ENCODE results near the gene TACR2. TPM values are rescaled to one million over a fixed set of nuclear protein-coding genes. Genes with fewer than 3 reads are reported as not detected.

The TACR2 gene
- total RNA-seq, 1 experiment from 2014 or later: 0.29 TPM

GRCh38 chr10:69403519-69403918, 13.2 kb downstream of the TACR2 start:
- peak; percentile 64 for DNase-seq (ENCODE audit: low read depth)

DNA sequence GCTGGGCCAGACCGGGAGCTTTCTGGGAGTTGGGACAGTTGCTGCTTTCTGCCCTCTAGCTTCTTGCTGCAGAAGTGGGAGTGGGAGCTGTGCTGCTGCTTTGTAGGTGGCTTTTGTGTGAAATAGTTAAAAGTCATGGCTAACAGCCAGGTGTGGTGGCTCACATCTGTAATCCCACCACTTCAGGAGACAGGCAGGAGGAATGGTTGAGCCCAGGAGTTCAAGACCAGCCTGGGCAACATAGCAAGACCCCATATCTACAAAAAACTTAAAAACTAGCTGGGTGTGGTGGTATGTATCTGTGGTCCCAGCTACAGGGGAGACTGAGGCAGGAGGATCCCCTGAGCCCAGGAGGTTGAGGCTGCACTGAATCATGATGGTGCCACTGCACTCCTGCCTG, 13.7 kb downstream of the TACR2 start:
- no peak for DNase-seq (ENCODE audit: low read depth)

DNA sequence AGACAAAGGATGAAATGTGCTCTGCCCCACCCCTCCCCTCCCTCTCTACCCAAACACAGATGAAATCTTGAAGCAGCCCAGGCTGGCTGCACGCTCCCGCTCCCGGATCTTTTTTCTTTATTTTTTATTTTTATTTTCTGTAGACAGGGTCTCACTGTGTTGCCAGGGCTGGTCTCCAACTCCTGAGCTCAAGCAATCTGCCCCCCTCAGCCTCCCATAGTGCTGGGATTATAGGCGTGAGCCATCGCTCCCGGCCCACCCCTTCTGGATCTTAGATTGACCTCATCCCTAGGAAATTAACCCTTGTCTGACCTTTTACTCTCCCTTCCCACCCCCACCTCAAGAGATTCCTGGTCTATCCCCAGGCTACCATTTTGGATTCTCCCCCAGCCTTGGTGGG, 14.3 kb downstream of the TACR2 start:
- no peak for DNase-seq (ENCODE audit: low read depth)

- no peak for DNase-seq (ENCODE audit: low read depth)
Measured at GRCh38 chr10:69401416-69401815, 15.3 kb downstream of the TACR2 start.

GRCh38 chr10:69400936-69401335, 15.8 kb downstream of the TACR2 start:
- no peak for DNase-seq (ENCODE audit: low read depth)

- no peak for DNase-seq (ENCODE audit: low read depth)
Measured at GRCh38 chr10:69398466-69398865, 18.3 kb downstream of the TACR2 start.

DNA sequence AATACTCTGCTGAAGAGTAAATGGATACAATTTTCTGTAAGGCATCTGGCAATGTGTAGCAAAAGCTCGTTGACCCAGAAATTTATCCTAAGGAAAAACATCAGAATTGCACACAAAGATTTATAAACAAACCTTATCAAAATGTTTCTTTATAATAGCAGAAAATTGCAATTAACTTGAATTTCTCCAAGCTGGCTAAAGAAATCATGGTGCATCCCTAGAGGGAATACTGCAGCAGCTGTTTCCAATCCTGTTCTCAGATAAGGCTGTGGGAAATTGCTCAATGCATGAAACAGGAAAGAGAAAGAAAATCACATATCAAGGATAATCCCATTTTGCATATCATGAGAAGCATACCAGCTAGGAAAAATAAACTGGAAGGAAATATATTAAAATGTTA, 18.7 kb downstream of the TACR2 start:
- peak; percentile 50 for DNase-seq (ENCODE audit: low read depth)

GRCh38 chr10:69394020-69394419, 22.7 kb downstream of the TACR2 start:
- no peak for DNase-seq (ENCODE audit: low read depth)

- DNase-seq (ENCODE audit: low read depth): peak; percentile 71
Measured at GRCh38 chr10:69392481-69393000, 24.2 kb downstream of the TACR2 start.

DNA sequence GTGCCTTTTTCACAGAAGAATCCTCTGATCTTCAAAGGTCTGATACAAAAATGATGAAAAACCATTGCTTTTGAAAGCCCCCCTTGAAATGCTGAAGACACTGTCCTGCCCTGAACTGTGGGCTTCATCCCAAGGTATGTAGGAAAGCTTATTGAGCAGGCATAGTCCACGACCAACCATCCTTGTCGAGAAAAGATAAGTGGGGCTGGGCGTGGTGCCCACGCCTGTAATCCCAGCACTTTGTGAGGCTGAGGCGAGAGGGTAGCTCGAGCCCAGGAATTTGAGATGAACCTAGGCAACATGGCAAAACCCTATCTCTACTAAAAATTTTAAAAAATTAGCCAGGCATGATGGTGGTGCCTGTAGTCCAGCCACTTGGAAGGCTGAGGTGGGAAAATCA, 25.6 kb downstream of the TACR2 start:
- DNase-seq (ENCODE audit: low read depth): no peak

GRCh38 chr10:69389827-69390490, 26.8 kb downstream of the TACR2 start:
- no peak for DNase-seq (ENCODE audit: low read depth)

DNA sequence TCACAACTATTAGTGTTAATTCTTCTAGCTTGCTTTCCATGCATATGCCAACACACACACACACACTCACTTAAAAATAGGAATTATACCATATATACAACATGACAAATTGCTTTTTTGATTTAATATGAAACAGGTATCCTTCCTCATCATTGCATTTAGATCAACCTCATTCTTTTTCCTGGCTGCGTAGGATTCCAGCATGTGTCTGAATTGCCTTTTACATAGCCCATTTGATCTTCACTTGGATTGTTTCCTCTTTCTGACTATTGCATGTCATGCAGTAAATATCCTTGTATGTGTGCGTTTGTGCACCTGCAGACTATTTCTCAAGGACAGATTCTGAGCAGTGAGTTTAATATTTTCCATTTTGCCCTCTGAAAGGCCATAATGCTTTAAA, 28.2 kb downstream of the TACR2 start:
- DNase-seq (ENCODE audit: low read depth): no peak

GRCh38 chr10:69387500-69387899, 29.2 kb downstream of the TACR2 start:
- no peak for DNase-seq (ENCODE audit: low read depth)

DNA sequence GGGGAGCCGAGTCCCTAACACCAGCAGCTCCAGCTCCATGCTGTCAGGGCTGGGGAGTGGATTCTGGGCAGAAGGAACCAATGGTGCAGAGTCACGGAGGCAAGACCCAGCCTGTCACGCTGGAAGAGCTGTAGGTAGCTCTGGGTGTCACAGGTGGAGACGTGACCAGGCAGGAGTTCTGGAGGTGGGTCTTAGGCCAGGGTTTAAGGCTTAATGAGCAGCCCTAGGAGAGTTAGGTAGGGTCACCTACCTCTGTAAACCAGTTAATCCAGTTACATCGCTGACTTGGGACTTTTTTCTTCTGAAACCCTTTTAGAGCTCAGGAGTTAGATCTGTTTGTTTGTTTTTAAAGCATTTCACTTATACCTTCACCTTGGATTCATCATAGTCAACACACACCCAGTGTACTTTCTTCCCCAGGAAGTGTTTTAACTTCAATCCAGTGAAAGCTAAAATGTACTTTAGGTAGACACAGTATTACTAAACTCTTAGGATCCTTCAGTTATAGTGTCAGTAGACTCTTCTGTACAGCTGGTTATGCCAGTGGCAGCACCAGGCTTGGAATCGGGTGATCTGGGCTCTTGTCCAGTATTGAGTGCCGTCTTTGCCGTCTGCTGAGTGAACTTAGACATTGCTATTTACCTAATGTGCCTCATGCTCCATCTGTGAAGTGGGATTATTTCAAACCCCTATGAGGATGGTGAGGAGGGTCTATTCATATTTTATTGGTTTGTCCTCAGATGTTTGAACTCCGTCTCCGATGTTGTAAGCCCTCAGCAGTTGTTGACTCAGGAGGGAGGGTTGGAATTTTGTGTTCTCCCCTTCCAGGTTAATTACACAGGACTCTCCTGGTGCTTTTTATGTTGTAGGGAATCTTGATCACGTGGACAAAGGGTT, 31.0 kb downstream of the TACR2 start:
- no peak for DNase-seq (ENCODE audit: low read depth)

DNA sequence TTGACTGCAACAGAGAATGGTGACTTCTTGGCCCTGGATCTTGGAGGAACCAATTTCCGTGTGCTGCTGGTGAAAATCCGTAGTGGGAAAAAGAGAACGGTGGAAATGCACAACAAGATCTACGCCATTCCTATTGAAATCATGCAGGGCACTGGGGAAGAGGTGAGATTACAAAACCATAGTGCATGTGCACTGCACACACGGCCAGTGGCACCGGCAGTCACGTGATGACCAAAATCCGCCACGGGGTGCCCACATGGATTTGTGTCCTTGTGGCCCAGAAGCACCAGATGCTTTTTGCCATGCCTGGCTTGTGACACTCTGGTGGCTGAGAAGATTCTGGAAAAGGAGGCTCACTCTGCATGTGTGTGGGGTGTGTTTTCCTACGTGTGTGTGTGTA, 32.4 kb downstream of the TACR2 start:
- DNase-seq (ENCODE audit: low read depth): no peak

GRCh38 chr10:69383558-69383957, 33.2 kb downstream of the TACR2 start:
- peak; percentile 87 for DNase-seq (ENCODE audit: low read depth)

DNA sequence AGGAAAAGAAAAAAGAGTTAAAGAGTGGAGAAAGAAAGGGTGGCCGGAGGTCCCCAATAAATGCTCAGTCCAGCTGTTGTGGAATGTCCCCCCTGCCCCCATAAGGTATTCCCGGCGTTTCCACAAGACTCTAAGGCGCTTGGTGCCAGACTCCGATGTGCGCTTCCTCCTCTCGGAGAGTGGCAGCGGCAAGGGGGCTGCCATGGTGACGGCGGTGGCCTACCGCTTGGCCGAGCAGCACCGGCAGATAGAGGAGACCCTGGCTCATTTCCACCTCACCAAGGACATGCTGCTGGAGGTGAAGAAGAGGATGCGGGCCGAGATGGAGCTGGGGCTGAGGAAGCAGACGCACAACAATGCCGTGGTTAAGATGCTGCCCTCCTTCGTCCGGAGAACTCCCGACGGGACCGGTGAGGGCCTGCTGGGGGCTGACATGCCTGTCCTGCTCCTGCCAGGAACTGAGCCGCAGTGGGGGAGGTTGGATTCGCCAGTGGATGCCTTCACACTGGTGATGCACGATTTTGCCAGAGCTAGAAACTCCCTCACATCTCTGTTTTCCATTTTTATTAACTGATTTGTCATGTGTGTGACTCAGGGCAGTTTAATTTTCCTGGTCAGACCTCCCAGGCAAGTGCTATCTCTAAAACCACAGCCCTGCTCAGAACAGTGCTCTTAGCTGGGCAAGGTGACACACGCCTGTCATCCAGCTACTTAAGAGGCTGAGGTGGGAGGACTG, 34.2 kb downstream of the TACR2 start:
- peak; percentile 94 for DNase-seq (ENCODE audit: low read depth)

- DNase-seq (ENCODE audit: low read depth): no peak
Measured at GRCh38 chr10:69379800-69380199, 36.9 kb downstream of the TACR2 start.

DNA sequence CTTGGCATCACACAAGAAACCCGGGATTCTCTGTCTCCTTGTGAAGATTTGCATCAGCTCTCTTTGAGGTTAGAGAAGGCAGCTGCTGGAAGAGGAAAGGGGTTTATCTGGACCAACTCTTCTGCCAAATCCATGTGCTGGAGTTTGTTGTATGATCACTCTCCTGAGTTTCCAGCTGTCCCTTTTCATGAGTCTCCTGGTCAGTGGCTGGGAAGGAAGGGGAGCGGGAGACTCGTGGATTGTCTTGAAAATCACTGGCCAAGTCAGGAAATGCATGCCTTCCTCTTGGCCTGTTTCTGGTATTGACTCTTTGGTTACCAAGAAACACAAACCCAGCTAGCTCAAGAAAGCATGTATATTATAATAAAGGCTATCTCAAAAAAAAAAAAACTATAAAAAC, 38.8 kb downstream of the TACR2 start:
- peak; percentile 76 for DNase-seq (ENCODE audit: low read depth)

DNA sequence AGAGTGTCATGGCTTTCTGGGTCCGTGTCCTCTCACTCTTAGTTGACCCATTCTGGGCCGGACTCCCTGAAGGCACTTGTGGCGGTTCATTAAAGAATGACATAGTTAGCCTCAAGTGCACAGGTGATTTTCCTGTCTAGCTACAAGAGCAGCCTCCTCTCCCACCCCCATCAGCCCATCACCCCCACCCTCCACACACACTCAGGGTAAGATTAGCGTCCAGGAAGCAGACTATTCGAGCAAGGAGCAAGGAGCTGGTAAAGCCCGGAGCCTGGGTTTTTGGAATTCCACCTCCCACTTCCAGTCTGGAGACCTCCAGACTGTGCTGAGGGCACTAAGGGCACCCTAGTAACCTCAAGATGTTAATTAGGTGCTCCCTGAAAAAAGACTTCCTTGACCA, 39.5 kb downstream of the TACR2 start:
- DNase-seq (ENCODE audit: low read depth): no peak

GRCh38 chr10:69376662-69377061, 40.1 kb downstream of the TACR2 start:
- no peak for DNase-seq (ENCODE audit: low read depth)
